Suprapubic skin (tissue), 3 donors: Measurements from ENCODE around the gene ALMS1.

Source experiments
- EP300 ChIP-seq: sonication (generic); formaldehyde crosslinking; IDR thresholded peaks from one replicate; pipeline ENCODE4 v1.6.1; 2017; ENCODE audit warnings: antibody characterized with exemption
- TF ChIP-seq, protein P1 (sequence below), 2 donors: fragments of 200-600 bp in 1 of 2; fragments of 450-650 bp in 1 of 2; sonication (generic) in 1 of 2; IDR thresholded peaks; one replicate each; pipeline ENCODE4 v1.5.1; 2016 to 2019; ENCODE audit warnings: antibody characterized with exemption in 2 of 2, mild to moderate bottlenecking in 1 of 2, moderate library complexity in 1 of 2

DNA sequence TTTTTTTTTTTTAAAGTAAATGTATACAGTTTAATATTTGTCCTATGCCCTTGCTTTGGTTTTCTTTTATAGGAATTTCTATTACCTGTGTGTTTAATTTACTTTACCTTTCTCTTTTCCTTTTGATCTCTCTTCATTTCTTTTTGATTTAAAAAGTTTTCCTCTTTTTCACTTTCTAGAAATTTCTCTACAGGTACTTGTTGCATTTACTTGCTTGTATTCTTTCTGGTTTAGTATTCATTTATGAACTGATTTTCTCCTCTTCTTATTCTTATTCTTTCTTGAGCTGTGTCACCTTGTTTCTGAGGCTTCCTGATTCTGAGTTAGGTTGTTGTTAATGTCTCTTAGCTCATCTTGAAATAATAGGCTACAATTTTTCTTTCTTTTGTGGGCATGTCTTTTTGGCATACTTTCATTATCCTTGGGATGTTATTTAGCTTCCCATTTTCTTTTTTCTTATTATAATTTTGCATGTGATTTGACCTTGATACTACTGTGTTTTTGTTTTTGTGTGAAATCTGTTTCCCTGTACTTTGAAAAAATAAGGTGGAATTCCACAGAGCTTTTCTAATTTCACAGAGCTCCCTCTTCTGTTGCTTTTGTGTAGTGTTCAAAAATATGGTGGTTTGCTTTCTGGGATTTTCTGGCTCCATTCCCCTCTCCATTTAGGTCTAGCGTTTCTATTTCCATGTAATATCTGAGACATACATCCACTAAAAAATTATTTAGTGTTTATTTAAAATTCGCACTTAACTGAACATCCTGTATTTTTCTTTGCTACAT, 25.5 kb upstream of the ALMS1 start:
- TF ChIP-seq EP300, result no peak
- TF ChIP-seq, protein P1, sequence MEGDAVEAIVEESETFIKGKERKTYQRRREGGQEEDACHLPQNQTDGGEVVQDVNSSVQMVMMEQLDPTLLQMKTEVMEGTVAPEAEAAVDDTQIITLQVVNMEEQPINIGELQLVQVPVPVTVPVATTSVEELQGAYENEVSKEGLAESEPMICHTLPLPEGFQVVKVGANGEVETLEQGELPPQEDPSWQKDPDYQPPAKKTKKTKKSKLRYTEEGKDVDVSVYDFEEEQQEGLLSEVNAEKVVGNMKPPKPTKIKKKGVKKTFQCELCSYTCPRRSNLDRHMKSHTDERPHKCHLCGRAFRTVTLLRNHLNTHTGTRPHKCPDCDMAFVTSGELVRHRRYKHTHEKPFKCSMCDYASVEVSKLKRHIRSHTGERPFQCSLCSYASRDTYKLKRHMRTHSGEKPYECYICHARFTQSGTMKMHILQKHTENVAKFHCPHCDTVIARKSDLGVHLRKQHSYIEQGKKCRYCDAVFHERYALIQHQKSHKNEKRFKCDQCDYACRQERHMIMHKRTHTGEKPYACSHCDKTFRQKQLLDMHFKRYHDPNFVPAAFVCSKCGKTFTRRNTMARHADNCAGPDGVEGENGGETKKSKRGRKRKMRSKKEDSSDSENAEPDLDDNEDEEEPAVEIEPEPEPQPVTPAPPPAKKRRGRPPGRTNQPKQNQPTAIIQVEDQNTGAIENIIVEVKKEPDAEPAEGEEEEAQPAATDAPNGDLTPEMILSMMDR (IDR thresholded peaks at IDR 0.05), result no peak
